CD4-positive, alpha-beta T cell treated with Interleukin-10 for 1 hour (primary cell): Measurements from ENCODE around the gene GRK5.

Source experiments
- DNase-seq: peaks from one replicate; pipeline ENCODE4 v3.0.0-alpha.2; 2020

The GRK5 gene

DNA sequence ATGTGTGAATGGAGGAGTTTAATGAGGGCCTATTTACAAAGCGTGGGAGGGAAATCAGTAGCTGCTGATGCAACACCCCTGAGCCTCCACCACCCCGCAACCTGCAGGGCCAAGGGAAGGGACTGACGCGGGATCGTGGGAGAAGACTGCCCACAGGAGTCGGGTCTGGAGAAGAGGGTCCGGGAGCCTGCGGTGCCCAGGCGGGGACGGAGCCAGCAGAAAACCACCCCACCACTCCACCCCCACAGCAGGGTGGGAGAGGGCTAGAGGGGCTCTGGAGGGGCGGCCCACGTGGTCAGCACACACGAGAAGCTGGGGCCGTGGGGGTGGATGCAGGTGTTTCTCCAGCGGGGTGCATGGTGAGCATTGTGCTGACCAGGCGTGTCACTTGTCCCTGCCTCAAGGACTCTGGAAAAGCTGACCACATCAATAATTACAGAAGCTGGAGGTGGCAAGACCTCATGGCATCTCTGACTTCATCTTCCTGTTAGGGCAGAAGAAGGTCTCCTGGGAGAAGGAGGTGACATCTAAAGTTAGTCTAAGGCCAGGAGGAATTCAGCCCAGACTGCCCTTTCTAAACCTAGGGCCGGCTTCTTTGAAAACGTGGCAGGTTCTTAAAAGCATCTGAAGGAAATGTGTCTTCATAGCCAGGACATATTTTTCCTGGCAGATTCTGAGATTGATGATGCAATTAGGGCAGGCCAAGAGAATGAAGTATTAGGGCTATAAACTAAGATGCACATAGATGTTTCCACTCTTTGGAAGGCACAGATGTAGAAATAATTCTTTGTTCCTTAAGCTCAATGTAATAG is 184.3 kb downstream of the GRK5 start:
- no peak for DNase-seq

DNA sequence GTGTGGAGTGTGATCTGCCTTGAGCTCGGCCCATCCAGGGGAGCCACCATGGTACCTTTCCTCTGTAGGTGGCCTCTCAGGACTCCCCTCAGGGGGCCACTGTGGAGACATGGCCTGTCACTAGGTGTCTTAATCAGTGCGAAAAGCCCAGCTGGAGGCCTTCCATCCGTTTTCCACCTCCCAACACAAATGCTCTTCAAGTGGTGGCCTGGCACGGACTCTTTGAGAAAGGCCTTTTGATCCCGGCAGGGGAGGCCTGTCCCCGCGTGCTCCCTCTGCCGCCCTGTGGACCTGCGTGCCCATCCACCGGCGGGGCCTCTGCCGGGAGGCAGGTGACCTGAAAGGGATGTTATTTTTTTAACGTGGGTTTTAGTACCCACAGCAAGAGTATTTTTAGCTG is 185.6 kb downstream of the GRK5 start:
- DNase-seq: no peak

DNA sequence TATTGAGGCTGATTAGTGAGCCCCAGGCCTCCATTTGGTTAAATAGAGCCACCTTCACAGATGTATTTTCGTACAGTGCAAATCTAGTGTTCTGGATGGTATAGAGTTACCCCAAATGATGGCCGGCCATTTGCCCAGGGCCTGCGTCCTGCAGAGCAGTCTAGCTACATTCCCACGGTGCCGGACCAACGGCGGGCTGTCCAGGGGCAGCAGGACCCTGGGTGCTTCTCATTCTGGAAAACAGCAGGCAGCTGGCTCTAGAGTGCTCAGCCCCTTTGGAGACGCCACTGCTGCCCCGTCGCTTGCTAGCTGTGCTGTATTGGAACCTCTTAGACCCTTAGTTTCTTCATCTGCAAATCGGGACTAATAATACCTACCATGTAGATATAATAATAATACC is 186.1 kb downstream of the GRK5 start:
- no peak for DNase-seq

DNA sequence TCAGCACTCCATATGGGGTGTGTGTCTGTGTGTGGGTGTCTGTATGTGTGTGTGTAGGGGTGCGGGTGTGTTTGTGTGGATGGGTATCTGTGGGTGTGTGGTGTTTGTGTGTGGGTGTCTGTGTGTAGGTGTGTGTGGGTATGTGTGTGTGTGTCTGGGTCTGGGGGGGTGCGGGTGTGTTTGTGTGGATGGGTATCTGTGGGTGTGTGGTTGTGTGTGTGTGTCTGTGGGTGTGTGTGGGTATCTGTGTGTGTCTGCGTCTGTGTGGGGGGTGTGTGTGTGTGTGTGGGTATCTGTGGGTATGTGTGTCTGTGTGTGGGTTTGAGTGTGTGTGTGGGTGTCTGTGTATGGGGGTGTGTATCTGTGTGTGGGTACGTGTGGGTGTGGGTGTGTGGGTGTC is 186.5 kb downstream of the GRK5 start:
- DNase-seq: no peak

DNA sequence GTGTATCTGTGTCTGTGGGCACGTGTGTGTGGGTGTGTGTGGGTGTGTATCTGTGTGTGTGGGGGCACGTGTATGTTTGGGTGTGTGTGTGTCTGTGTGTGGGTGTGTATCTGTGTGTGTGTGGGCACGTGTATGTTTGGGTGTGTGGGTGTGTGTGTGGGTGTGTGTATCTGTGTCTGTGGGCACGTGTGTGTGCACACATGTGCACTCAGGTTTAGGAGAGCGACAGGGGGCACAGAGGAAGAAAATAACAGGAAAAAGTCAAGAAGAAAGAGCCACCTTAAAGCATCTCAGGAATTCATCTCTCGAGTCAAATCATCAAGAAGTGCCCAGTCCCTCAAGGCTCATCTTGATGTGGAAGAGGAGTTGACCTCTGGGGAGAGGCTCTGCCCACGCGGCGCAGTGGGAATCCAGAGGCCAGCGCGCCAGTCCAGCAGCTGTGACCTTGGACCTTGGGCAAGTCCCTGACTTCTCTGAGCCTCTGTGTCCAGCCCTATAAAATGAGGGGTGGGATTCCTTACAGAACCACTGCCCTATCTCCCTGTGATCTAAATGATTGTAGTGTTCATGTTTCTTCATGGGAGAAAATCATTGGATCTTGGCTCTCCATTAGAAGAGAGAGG is 187.4 kb downstream of the GRK5 start:
- DNase-seq: no peak

DNA sequence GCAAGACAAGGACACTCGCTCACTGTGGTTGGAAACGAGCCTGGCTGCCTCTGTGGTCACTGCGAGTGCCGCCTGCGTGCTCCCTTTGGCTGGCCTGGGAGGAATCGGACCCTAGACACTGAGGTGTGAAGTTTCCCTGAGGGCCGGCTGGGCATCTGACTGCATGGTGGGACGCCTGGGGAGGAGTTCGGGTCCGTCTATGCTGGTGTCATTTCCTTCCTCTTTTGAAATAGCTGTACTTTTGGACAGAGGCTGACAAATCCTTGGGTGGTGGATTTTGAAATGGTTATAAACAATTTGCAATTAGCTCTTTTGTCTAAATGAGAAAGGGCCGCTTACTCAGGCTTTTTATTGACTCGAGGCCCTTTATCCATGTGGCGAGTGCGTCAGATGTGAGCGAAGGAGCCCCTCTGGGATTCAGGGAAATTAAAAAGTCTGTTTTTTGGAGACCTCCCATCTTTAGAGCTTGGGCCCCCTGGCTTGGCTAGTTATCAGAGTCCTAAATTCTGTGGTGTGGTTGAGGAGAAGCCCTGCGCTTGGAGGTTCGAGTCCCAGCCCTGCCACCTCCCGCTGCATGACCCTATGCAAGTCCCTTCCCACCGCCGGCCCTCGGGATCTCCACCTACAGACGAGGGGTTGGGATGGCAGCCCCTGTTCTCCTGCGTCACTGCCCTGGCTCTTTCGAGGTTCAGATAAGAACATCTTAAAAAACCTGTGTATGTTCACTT is 188.1 kb downstream of the GRK5 start:
- no peak for DNase-seq

DNA sequence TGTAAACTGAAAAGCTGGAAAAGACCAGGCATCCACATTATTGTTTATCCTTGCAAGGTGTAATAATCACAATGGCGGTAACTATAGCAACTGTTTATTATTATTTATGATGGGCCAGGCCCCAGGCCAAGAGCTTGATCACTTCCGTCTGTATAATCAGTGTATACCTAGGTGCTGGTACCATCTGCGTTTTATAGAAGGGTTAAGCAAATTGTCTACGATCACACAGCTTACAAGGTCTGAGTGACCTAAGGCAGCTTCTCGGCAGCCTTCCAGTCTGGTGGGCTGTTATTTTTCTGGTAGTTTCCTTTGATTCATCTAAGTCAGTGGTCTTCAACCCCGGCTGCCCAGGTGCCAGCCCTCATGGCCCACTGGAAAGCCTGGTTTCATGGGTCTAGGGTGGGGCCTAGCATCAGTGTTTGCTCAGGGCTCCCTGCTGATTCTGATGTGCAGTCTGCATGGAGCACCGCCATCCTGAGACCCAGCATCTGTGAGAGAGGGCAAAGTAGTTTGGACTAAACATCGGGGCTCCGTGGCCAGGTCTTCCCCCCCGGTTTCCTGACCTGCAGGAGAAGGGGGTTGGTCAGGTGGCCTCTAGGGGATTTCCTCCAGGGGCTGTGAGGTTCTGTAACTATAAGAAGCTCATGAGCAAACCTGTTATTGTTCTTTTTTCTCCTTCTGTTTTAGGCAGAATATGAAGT is 188.8 kb downstream of the GRK5 start:
- no peak for DNase-seq

DNA sequence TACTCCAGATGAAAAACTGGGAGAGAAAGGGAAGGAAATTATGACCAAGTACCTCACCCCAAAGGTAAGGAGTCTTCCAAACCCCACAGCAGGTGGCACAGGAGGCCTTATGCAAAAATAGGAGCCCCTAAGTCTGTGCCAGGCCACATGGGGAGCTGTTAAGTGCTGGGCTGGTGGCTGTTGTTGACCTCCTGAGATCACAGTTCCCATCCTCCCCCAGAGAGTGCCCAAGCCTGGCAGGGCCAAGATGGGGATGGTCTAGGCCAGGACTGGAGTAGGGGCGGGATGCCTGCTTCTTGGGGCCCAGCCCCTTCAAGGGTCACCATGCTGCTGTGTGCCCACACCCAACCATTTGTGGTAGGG is 189.3 kb downstream of the GRK5 start:
- no peak for DNase-seq

DNA sequence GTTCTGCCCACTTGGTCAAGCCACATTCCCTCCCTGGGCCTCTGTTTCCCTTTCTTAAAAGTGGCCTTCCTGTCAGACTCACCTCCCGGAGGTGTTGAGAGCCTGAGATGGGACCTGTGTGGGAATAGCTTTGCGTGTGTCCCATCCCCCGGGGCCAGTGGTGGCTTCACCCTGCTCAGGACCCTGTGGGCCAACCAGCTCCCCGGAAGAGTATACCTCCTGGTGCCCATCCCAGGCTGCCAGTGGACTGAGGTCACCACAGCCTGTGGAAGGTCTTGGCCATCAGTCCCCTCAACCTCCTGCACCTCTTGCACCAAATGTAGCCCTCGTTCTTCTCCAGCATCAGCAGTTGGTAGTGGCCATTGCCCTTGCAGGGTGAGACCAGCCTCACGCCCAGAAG is 190.0 kb downstream of the GRK5 start:
- DNase-seq: no peak

DNA sequence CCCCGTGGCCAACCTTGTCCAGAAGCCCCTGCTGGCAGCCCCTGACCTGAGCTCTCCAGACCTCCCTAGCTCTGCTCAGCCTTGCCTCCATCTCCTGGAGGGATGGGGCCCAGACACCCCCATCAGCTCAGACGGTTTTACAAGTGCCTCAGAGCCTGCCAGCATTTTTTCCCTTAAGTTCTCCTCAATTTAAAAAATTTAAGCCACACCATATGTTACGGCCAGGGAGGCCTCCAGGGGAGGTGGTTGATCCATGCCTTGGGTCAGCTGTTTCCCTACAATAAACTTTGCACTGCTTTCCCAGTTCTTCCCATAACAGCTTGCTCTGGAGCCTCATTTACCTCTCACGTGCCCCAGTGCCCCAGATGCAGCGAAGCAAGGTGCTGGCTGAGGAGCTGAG is 191.6 kb downstream of the GRK5 start:
- DNase-seq: no peak

DNA sequence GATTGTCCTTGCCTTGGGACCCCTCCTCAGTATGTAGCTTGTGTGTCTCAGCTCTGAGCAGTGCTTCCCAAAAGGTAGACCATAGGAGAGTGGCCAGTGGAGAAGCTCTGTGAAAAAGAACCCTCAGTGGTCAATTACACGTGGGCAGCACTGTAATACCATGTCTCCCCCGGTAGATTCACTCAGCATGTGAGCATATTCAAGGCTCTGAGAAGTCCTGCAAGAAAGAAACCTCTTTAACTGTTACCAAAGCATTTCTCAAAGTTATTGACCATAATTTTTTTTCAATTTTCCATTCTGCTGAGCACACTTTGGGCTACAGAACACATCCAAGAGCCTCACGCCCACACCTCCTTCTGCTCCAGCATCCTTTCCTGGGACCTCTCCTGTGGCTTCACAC is 192.1 kb downstream of the GRK5 start:
- no peak for DNase-seq

DNA sequence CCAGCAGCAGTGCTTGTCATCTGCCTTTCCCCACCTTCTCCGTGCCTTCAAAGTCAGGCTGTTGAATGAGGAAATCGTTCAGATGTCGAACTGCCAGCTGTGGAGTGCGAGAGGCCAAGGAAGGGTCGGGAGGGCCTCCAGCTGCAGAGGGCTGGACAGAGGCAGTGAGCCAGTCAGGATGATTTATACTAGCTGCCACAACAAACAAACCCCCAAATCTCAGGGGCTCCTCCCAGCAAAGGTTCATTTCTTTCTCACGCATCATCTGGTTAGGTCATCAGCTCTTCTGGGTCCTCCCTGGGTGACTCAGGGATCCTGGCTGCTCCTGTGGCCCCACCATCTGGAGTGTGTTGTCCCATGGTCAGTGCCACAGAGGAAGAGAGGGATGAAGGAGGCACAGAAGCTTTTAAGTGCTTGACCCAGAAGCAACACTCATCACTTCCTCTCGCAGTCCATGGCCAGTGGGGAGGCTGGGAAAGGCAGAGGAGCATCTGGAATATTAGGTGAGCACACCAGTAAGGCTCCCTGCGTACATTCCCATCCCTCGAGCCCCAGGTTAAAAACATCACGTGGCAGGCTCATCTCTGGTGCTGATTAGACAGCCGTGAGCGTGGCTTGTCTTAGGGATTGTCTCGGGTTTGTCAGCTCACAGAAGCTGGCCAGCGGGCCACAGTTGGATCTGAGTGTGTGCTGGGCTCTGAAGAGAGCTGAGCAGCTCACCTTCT is 194.5 kb downstream of the GRK5 start:
- no peak for DNase-seq

DNA sequence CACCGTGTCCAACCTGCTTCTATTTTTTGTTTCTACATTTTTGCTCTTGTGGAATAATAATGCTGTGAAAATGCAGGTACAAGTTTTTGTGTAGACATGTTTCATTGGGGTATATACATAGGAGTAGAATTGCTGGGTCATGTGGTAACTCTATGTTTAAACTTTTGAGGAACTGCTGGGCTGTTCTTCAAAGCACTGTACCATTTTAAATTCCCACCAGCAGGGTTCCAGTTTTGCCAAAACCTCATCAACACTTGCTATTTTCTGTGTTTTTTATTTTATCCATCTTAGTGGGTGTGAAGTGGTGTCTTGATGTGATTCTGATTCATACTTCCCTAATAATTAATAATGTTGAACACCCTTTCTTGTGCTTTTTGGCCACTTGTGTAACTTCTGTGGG is 196.6 kb downstream of the GRK5 start:
- DNase-seq: no peak

DNA sequence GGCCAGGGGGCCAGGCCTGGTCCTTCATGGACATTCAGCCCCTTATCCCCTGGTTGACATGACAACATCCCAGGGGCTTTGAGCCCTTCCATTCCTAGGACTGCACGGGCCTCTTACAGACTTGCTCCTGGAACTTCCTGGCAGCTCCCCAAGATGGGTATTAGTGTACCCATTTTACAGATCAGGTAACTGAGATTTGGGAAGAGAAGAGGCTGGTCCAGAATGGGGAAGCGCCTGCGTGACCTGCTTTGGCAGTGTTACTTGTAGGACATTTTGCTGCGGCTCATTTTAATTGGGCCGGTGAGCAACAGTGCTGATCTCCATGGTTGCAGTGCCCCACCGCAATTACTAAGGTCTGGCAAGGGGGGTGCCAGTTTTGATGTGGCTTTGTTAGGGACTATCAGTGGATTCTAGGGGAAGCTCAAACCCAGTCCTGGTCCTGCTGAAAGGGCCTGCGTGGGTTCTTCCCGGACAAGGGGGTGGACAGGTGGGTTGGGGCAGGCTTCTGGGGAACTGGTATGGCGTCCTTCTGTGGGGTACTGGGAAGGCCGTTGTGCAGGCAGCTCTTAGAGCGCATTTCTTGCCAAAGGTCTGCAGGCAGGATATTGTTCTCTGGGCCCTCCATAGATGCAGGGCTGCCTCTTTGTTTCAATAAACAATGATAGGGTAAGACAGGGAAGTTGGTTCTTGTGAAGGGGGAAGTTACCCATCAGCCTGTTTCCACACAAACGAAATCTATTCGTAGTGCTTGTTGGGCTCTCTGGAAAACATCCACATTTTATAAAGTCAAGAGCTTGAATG is 197.5 kb downstream of the GRK5 start:
- DNase-seq: no peak

DNA sequence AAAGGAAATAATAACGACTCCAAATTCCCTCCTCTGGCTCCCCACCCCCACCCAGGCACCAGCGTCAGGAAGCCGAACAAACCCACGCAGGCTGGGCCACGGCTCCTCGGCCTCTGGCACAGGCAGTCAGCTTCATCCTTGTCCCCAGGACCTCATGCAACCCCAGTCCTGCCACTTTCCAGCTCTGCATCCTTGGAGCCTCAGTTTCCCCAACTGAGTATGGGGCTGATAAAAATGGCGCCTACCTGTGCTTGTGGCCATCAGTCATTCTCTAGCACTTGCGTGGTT is 198.1 kb downstream of the GRK5 start:
- DNase-seq: no peak

DNA sequence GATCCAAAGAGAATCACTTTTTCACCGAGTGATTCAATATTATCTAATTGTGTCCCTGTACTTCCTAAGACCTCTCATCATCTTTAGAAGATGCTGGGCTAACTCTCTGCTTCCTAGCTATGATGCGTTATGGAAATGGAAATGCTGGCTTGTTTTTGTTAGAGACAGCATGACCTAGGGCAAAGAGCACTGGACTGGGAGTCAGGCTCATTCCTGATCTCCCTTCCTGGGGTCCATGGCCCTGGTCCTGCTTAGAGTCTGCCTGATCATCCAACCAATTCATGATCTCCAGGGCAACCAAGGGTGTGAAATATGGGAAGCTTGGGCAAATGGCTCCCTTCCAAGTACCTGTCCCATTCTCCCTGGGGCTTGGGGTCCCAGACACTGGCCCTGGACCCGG is 198.8 kb downstream of the GRK5 start:
- DNase-seq: no peak

DNA sequence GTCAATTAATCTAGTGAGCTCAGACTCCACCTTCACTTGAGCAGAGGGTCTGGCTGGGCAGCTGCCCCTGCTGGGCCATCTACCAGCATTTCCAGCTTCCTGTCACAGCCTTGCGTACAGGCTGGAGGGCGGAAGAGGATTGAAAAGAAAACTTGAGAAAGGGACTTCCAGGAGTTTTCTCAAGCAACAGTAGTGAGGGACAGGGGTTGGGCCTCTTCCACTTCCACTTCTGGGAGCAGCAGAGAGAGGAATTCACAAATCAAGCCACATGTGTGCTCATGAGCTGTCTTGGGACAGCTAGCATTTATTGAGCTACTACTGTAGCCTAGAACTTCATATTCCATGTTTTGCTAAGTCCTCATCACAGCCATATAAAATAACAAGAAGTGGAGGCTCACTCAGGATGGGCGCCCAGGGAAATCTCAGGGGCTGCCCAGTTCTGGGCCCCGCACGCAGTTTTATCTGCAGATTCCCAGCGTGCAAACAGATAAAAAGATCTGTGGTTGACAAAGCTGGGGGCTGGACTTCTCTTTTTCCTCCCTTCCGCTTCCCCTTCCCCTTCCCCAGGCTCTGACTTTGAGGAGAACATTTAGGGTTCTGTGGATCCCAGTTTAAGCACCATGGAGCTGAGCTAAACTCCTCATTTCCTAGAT is 199.4 kb downstream of the GRK5 start:
- no peak for DNase-seq

DNA sequence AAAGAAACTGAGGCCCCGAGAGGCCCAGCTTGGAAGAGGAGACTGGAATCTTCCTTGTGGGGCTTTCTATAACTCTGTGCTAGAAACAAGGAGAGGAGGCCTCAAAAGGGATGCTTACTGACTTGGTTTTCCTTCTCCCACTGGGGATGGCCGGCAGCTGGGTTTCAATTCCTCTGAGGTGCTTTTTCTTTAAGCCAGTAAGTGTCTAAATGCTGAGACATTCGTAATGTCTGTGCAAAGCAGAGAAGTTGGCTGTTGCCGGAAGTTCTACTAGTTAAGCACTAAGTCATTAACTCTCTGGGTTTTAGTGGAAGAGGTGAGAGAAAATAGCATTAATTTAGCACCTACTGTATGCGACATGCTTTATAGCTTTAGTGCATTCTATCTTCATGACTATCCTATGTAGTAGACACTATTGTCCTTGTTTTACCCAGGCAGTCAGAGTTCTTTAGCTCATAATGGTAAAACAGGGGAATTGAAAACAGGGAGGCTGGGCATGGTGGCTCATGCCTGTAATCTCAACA is 199.9 kb downstream of the GRK5 start:
- DNase-seq: no peak

DNA sequence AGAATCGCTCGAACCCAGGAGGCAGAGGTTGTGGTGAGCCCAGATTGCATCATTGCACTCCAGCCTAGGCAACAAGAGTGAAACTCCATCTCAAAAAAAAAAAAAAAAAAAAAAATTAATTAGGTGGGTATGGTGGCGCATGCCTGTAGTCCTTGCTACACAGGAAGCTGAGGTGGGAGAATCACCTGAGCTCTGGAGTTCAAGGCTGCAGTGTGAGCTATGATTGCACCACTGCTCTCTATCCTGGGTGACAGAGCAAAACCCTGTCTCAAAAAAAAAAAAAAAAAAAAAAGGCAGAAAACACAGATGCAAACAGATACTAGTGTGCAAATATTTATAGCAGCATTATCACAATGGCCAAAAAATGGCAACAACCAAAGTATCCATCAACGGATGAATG is 200.7 kb downstream of the GRK5 start:
- DNase-seq: no peak

DNA sequence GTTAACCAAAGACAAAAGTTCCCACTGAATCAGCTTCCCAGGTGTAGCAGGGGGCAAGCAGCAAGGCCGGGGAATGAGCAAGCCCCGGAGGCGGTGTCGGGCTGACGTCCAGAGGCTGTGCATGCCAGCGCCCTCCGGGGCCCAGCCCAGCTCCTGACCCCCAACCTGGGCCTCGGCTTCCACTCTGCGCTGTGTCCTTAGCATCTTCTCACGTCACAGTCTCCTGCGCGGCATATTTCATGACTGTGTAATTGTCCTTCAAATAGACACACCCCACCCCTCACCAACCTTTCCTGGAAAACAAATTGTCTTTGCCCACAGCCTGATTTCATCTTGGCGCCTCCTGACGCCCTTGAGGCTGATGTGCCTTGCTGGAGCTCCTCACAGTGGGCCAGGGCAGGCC is 201.6 kb downstream of the GRK5 start:
- DNase-seq: no peak

DNA sequence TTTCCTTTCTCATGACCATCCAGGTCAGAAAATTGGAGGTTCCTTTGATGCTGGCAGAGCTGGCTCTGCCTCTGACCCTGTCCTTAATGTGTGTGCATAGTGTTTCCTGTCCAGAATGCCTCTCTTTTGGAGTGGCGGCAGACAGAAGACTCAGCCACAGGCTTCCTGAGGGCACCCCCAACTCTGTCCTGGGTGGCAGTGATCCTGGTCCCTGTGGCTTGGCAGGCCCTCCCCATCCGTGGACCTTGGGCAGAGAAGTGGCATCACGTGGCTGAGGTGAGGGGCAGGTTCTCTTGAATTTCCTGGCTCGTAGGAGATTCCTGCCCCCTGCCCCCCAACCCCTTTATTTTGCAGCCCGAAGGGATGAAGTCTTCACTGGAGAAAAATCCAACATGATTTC is 202.0 kb downstream of the GRK5 start:
- DNase-seq: no peak

DNA sequence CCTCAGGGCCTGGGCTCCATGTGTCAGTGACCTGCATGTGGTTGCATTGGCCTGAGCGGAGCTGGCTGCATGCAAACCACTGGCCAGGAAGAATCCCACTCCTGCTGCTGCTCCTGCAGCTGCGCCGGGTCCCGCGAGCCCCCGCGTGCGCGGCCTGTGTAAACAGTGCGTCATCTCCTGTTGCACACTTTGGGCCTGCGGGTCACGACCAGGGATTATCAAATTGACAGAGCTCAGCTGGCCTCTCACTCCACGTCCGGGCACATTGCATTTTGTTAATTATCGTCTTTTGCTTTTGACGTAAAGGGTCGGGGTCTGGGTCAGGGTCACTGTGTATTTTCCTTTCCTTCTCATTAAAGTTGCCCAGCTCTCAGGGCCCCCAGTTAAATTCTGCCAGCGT is 202.5 kb downstream of the GRK5 start:
- no peak for DNase-seq
